DMS53 (cell line): ENCODE measurements around the gene NLK.
"Not testable (repeated sequence)": the region's sequence is repeated elsewhere in the genome, so short reads cannot be mapped to it uniquely, and the experiment has no call there.

Experiments
- DNase-seq: peaks from one replicate; lab custom pipeline; 2025; lab: John Stamatoyannopoulos, UW

NLK gene

DNA sequence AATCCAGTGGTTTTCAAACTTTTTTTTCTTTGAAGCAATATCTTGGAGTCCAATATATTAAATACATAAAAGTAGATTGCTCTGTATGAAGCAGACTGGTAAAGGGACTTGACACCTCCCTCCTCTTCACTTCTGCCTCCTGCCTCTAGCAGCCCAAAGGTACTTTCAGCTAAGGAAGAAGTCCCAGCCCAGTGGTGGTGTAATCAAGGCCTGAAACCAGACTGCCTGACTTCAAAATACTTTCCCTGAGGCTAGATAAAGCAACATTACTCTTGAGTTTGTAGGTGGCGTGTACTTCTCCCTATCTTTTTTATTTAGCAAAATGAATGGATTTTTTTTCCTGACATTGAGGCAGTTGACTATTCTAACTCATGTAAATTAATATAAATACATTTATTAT lies 154.2 kb downstream of the NLK start:
- no peak for DNase-seq

DNA sequence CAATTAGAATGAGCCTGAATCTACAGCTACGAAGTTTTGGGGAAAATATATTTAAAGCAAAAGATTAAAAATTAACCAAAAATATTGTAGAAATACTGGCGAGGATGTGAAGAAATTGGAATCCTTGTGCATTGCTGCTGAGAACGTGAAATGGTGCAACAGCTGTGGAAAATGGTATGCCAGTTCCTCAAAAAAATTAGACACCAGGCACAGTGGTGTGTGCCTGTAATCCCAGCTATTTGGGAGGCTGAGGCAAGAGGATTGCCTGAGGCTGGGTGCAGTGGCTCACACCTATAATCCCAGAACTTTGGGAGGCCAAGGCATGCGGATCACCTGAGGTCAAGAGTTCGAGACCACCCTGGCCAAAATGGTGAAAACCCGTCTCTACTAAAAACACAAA lies 156.6 kb downstream of the NLK start:
- DNase-seq = no peak

DNA sequence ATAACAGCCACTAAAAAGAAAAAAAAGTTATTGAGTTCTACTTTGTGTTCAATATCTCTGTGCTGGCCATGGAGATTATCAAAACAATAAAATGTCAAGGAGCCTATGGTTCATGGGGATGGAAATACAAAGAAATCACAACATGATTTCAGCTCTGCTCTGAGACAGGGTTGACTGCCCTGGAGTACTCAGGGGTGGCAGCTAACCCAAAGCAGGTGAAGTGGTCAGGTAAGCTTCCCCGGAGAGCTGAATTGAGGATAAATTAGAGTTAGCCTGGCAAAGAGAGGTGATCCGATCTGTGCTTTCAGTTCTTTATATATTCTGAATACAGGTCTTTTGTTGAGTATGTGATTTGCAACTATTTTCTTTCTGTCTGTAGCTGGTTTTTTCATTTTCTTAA lies 157.3 kb downstream of the NLK start:
- DNase-seq = no peak

DNA sequence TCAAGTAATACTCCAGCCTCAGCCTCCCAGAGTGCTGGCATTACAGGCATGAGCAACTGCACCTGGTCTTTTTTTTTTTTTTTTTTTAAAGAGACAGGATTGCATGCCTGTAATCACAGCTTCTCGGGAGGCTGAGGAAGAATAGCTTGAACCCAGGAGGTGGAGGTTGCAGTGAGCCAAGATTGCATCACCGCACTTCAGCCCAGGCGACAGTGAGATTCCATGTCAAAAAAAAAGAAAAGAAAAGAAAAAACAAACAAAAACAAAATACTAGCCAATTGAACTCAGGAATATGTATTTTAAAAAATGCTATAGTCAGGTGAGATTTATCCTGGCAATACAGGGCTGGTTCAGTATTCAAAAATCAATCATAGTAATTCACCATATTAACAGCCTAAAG lies 158.8 kb downstream of the NLK start:
- DNase-seq = no peak

DNA sequence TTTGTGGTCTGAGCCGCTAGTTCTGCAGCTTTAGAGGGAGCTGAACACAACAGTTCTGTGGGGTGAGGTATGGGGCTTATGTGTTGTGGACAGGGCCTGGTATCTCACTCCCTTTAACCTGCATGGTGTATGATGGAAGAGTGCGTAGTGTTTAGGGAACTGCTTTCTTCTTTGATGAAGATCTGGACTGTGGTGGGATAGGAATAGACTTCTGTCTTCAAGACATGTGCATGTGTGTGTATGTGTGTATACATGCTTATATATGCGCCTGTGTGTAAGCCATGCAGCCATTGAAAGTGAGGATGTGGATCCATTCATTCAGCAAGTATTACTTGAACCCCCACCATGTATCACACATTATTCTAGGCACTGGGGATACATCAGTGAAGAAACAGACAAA lies 161.8 kb downstream of the NLK start:
- DNase-seq = no peak

DNA sequence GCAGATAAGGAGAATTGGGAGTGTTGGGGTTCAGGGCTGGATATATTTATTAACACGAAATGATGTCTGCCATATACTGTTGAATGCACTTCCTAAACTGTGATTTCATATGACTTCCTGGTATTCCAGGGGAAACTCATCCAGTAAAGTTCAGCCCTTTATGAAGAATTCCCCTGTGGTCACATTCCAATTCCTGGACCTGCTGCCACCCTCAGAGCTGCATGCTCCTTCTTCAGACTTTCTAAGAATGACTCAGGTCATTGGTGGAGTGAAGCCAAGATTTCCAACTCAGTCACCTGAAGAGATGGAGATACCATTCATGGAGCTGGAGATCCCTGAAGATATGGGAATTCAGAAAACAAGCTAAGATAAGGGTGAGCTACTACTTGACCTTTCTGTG lies 162.3 kb downstream of the NLK start:
- no peak for DNase-seq

DNA sequence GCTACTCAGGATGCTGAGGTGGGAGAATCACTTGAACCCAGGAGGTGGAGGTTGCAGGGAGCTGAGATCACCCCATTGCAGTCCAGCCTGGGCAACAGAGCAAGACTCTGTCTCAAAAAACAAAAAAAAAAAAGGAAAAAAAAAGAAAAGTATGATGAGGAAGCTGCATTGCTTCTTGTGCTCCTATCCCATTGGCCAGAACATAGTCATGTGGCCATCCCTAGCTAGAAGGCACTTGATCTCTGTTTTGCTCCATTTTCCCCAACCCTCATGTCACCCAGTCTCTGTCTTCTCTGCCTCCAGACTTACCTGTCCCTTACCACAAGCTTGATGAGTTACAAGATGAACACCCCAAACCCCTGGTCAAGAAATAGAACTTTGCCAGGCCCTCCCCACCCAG lies 163.8 kb downstream of the NLK start:
- no peak for DNase-seq

DNA sequence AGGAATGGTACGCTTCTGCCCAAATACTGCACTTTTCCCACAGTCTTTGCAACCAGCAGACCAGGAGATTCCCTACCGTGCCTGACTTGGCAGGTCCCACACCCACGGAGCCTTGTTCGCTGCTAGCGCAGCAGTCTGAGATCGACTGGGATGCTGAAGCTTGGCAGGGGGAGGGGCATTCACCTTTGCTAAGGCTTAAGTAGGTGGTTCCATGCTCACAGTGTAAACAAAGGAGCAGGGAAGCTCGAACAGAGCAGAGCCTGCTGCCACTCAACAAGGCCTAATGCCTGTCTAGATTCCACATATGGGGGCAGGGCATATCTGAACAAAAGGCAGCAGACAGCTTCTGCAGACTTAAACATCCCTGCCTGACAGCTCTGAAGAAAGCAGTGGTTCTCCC lies 169.3 kb downstream of the NLK start:
- DNase-seq = no peak

DNA sequence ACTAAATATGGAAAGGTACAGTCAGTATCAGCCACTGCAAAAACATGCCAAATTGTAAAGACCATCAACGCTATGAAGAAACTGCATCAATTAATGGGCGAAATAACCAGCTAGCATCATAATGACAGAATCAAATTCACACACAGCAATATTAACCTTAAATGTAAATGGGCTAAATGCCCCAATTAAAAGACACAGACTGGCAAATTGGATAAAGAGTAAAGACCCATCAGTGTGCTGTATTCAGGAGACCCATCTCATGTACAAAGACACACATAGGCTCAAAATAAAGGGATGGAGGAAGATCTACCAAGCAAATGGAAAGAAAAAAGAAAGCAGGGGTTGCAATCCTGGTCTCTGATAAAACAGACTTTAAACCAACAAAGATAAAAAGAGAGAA lies 171.1 kb downstream of the NLK start:
- not testable (repeated sequence) for DNase-seq

DNA sequence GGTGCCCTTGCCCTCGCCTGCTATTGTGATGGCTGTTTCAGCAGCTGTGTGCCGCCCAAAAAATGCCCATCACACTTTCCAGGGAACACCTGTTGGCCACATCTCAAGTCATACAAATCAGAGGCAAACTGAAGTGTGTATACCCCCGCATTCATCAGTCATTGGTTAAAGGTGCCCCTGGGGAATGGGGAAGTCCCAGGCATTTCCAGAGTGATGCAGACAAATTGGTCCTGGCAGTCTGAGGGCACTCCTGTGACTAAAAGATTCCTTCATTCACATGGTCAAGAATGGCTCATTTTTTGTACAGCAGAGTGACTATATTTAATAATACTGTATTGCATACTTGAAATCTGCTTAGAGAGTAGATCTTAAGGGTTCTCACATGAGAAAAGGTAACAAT lies 173.6 kb downstream of the NLK start:
- no peak for DNase-seq

DNA sequence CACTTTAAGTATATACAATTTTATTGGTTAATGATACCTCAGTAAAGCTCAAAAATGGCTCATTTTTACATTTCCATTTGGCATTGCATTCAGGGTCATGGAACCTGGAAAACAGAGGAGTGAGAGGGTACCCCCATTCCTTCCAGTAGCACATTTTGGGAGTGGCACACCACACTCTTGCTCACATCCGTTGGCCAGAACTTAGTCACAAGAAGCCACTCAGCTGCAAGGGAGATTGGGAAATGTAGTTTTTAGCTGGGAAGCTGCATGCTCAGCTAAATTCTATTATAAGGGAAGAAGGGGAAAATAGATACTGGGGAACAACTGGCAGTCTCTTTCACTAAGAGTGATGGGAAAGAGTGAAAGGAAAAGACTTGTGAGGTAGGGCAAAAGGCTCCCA lies 174.1 kb downstream of the NLK start:
- no peak for DNase-seq

DNA sequence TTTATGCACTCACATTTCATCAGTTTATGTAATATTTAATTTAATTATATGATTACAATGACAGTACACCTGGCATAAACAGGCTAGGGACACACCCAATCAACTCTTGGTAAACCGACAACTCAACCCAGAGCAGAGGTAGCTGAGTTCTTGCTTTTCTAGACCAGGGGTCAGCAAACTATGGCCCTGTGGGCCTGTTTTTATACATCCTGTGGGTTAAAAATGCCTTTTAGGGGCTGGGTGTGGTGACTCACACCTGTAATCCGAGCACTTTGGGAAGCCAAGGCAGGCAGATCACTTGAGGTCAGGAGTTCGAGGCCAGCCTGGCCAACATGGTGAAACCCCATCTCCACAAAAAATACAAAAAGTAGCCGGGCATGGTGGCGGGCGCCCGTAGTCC lies 177.3 kb downstream of the NLK start:
- DNase-seq = no peak

DNA sequence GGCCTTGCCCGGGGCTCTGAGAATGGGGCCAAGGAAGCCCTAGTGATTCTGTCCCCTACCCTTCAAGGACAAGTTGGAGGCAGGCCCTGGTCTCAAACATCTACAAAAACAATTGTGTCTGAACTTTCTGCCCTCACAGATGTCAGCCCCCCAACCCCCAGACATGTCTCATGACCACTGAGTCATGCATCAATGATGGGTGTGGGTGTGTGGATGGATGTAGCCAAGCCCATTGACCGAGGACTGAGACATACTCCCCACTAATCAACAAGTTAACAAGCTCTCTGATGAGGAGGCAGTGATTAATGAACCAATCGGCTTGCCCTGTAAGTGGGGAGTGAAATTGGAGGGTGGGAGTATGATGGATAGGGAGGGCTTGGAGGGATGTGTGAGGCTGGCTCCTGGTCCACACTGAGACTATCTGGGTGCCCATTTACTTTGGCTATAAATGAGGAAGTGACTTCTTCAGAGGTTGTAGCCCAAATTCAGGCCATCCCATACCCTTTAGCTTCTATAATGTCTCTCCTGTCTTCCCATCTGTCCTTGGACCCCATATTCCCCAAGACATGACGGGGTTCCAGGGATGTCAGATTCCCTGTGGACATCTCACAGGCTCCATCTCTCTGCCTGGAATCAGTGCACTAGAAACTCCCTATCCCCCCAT lies 179.4 kb downstream of the NLK start:
- no peak for DNase-seq

DNA sequence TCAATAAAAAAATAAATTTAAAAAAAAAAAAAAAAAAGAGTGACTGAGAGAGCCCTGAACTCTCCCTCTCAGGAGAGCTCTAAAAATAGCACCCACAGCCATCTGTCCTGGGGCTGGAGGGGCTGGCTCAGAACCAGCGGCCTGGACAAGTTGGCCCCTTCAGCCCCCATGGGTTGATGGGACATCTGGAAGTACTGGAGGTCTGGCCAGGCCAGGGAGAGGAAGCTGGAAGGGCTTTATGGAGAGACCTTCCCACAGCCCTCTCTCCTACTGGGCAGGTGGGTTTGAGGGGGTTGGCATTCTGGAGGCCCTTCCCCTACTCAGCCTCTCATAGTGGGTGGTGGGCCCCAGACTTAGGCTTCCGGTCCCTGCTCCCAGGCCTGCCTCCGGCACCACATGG lies 182.8 kb downstream of the NLK start:
- DNase-seq = no peak

DNA sequence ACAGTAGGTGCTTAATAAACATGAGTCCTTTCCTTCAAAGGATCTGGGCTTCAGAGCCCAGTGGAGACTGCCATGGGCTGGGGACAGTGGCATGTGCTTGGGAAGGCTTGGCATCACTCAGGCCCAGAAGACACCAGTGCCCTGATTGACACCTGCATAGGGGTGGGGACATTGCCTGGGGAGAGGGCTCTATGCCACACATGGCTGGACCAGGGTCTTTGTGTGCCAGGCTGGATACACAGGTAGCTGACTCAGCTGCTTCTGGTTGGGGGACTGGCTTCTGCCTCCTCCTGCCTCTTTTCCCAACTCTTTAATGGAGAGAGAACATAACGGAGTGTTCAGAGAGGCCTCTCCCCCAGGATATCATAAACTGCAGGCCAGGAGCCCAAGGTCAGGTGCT lies 183.4 kb downstream of the NLK start:
- no peak for DNase-seq

DNA sequence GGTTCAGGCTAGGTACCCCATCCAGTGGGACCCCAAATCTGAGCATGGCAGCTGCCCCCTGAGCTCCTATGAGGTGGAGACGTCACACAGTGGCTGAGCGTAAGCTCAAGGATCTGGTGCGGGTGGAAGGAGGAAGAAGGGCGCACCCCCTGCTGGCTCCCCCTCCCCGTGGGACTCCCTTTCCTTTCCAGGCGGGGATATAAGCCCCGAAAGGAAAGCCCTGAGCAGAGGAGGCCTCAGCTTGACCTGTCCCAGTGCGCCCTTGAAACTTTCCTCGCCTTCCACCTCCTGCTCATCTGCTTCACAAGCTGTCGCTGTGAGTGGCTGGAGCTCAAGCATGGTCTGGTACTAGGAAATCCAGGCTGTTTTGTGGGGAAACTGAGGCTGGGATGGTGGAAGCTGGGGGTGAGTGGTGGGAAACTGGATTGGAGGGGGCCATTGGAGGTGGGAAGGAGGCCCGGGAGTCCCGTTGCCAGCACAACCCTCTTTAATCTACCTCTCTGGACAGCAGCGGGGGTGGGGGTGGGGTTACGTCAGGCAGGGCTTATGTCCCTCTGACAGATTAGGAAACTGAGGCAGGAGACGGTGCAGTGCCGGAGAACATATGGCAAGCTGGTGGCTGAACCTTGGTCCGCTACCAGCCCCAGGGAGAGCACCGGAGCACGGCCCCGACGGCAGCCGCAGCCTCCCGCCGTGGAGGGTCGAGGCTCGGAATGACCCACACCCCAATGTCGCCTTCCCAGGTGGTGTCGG lies 184.3 kb downstream of the NLK start:
- DNase-seq = no peak

DNA sequence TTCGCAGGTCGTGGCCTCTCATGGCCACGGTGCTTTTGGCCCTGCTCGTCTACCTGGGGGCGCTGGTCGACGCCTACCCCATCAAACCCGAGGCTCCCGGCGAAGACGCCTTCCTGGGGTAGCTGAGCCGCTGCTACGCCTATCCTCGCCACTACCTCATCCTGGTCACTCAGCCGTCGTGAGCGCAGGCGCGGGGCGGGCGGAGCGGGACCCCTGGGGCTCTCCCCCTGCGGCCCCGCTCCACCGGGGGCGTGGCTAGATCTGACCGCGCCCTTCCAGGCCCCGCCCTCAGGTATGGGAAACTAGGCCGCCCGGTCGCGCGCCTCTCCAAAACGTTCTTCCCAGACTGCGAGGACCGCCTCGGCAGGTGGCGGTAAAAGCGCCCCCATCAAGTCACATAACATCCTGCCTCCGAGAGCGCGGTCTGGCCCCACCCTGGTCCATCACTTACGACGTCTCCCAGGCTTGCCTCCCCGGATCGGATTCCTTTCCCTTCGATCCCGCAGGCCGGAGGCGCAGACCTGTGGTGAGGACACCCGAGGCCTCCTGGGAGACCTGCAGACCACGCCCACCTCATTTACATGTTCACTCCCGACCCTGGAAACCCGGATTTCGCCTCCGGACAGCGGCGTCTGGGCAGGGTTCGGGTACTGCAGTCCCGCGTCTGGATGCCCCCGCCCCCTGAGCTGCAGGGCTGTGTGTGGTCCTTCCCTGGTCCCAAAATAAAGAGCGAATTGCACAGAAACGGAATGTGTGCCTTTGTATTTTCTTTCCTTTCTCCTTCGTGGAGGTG lies 185.0 kb downstream of the NLK start:
- peak; percentile 96 for DNase-seq

DNA sequence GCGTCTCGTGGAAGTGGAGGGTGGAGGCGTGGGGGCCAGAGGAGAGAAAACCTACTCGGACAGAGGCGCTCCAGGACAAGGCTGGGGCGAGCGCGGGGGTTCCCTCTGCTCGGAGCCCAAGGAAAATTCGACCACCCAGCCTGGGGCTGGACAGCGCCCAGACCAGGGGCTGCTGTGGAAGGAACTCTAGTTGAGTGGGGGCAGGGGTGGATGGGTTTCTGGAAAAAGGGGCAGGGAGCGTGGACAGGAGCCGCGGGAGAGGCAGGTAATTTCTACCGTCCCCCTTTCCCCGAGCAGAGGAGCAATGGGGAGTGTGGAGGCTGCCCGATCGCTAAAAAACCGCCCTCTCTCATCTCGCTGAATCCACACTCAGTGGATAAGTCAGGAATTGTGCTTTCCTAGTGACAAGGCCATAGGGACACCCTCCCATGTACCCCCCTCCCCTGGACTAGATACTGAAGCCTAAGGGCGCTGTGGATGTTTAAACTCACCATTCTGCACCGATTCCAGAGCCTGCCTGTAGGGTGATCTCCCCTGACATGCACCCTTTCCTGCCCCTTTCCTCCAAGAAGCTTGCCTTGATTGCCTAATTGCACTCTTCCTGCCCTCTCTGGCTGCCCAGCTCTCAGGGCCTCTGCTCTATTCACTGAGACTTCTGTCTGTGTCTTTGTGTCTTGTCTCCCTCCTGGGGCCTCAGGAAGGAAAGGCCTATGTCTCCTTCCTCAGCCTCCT lies 185.8 kb downstream of the NLK start:
- peak; percentile 49 for DNase-seq

DNA sequence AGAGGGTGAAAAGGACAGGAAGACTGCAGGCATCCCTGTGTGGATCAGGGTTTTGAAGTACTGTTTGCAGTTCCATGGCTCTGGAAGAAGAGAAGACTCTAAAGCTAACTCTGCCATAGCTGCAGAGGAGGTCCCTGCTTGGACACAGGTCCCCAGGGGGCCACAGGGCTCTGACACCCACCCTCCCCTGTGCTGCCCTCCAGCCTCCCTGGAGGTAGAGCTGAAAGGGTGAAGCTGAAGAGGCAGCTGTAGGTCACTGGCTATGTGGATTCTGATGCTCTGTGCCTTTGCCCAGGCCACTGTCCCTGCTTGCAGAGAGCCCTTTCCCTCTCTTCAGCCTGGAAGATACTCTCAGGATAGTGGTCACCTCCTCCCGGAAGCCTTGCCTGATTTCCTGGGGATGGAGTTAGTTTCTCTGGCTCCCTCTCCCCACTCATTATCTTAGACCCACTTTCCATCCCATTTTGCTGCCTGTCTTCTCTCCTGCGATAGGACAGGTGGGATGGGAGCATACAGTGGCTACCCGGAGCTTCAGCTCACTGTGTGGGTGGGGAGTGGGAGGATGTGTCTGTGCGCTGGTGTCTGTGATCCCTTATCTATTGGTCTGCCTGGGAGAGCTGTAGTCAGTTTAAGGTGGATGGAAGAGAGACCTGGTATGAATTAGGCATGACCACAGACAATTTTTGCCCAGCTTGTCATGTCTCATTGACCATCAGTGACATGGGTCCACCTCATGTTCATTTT lies 186.7 kb downstream of the NLK start:
- DNase-seq = no peak

DNA sequence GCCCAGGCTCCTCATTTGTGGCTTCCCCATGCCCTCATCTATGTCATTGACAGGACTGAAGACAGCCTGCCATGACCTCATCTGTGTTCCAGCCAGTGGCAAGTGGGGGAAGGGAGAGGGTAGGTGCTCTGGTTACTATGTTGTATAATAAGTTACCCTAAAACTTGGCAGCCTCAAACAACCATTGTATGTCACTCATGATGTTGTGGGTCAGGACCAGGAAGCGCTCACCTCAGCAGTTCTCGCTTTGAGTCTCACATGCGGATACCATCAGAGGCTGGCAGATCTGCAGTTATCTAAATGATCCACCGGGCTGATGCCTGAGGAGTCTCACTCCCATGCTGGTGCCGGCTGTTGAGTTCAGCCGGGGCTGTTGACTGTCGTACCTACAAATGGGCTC lies 187.5 kb downstream of the NLK start:
- no peak for DNase-seq

DNA sequence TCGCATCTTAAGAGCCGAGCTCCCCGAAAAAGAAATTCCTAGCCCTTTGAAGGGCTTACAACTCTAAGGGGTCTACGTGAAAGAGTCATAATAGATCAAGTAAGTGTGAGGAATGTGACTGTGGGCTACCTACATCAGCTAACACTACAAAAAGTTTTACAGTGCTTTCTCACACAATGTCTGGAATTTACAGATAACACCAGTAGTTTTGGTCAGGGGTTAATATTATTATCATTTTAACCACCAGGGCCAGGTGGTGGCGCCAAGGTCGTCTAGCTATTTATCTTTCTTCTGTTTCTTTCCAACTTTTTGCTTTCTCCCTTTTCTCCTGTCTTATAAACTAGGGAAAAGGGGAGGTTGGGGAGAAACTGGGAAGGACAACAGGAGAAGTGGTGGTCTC lies 188.1 kb downstream of the NLK start:
- DNase-seq = not testable (repeated sequence)

DNA sequence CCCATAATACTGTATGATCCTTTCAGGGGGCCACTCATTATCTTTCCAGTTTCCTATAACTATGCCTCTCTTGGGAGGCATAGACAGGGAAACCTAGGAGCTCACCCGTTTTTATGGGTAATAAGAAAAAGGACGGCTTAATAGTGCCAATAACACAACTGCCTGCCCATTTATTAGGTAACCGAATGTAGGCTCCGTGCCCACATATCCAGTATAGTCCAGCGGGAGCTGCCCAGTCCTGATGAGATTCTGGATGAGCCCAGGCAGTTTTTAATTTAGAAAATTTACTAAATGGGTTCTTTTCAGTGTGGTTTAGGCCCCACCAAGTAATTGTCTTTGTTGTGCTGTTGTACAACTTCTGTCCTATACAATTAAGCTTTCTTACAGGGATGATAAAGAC lies 189.1 kb downstream of the NLK start:
- not testable (repeated sequence) for DNase-seq
